ENCODE data around the gene GBA2. TPM values are rescaled to one million over a fixed set of nuclear protein-coding genes. Genes with fewer than 3 reads are reported as not detected.

Gene GBA2
- total RNA-seq, 6 experiments from 2014 or later = 29.5 to 53.7 (median 35.2) TPM

GRCh38 chr9:35741740-35742139, 7.3 kb downstream of the GBA2 start:
- WGBS (ENCODE audit: insufficient coverage, low coverage, low lambda C conversion rate, missing lambda C conversion rate) = 30% methylated on average over 4 of the region's 7 CpGs
- no peak for ATAC-seq

DNA sequence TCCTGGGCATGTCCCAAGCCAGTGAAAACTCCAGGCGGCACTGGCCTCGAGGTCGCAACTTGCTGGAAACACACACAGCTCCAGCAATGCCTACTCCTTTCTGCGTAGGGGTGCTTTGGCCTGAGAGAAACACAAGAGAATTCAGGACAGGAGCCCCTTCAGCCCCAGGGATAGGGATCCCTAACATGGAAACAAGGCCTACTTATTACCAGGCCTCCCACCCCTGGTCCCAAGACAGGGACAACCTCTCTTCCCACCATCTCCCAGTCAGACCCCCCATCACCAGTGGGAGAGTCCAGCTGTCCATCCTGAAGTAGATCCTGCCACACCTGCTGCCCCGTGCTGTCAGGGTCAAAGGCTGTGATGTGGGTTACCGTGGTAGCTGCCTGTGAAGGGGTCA, 8.8 kb downstream of the GBA2 start:
- Histone ChIP-seq H3K4me1 (peaks cover 0 to 6% (median 0%) of the 10 kb centered on the region in 4 donors), H3K4me3 (no peak overlapping the region), H3K27me3 (no peaks in the 10 kb centered on the region), H3K27ac (no peak overlapping the region), H3K9me3 (no peaks in the 10 kb centered on the region), H3K36me3 (peaks cover 8 to 90% (median 47%) of the 10 kb centered on the region in 4 donors)
- ATAC-seq (no peak), DNase-seq (peak in 1 of 3 donors; percentile 38)
- intact Hi-C loops (cut with DNase I) = no loop called here
- no peak for TF ChIP-seq POLR2A (IDR thresholded peaks at IDR 0.05)
- TF ChIP-seq, protein P1, sequence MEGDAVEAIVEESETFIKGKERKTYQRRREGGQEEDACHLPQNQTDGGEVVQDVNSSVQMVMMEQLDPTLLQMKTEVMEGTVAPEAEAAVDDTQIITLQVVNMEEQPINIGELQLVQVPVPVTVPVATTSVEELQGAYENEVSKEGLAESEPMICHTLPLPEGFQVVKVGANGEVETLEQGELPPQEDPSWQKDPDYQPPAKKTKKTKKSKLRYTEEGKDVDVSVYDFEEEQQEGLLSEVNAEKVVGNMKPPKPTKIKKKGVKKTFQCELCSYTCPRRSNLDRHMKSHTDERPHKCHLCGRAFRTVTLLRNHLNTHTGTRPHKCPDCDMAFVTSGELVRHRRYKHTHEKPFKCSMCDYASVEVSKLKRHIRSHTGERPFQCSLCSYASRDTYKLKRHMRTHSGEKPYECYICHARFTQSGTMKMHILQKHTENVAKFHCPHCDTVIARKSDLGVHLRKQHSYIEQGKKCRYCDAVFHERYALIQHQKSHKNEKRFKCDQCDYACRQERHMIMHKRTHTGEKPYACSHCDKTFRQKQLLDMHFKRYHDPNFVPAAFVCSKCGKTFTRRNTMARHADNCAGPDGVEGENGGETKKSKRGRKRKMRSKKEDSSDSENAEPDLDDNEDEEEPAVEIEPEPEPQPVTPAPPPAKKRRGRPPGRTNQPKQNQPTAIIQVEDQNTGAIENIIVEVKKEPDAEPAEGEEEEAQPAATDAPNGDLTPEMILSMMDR (IDR thresholded peaks at IDR 0.05) = no peak
- WGBS (ENCODE audit: insufficient coverage, low coverage, low lambda C conversion rate, missing lambda C conversion rate) = 20% methylated on average over 1 of the region's 6 CpGs

More at GRCh38 chr9:35741740-35742139, 7.3 kb downstream of the GBA2 start:
- intact Hi-C loops (cut with DNase I) = no loop called here
- no peak overlapping the region for H3K4me3 ChIP-seq
- no peaks in the 10 kb centered on the region for H3K9me3 ChIP-seq
- DNase-seq = peak in 1 of 3 donors; percentile 44
- H3K27ac ChIP-seq = no peak overlapping the region
- H3K27me3 ChIP-seq = no peaks in the 10 kb centered on the region
- H3K4me1 ChIP-seq = peaks cover 0 to 17% (median 5%) of the 10 kb centered on the region in 4 donors
- TF ChIP-seq POLR2A (IDR thresholded peaks at IDR 0.05) = no peak
- TF ChIP-seq, protein P1 (IDR thresholded peaks at IDR 0.05) = no peak
- H3K36me3 ChIP-seq = peaks cover 8 to 75% (median 39%) of the 10 kb centered on the region in 4 donors

GRCh38 chr9:35738924-35739323, 10.1 kb downstream of the GBA2 start:
- TF ChIP-seq, protein P1 (IDR thresholded peaks at IDR 0.05) = no peak
- TF ChIP-seq POLR2A (IDR thresholded peaks at IDR 0.05) = no peak
- H3K4me3 ChIP-seq = no peak overlapping the region

DNA sequence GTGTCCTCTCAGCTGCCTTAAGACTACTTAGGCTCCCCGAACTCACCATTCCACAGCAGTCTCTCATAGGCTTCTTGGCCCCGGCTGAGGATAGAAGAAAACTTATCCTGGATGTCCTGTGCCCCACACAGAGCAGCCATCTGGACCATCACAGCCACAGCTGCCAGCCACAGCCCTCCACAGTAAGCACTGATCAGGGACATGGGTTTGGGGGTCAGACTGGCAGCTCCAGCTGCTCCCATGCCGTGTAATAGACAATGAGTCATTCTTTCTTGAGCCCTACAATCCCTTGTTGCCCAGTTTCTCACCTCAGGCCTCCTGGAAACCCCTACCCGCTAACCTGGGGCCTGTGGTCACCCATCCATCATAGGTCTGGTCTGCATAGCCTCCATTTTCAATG, 10.8 kb downstream of the GBA2 start:
- no peak for DNase-seq
- no peak for TF ChIP-seq POLR2A (IDR thresholded peaks at IDR 0.05)
- TF ChIP-seq, protein P1 (IDR thresholded peaks at IDR 0.05) = no peak
- H3K4me3 ChIP-seq = no peak overlapping the region
- intact Hi-C loops (cut with DNase I) = loop anchor here in 1 of 2 donors (5.0 kb wide), 1 partner anchor 41 kb away; no protein-coding TSS in a partner anchor
- no peak overlapping the region for H3K27ac ChIP-seq
- no peaks in the 10 kb centered on the region for H3K27me3 ChIP-seq
- 63% methylated on average over 2 of the region's 4 CpGs for WGBS (ENCODE audit: insufficient coverage, low coverage, low lambda C conversion rate, missing lambda C conversion rate)
- no peaks in the 10 kb centered on the region for H3K9me3 ChIP-seq
- peaks cover 0 to 14% (median 4%) of the 10 kb centered on the region in 4 donors for H3K4me1 ChIP-seq
- H3K36me3 ChIP-seq = peaks cover 0 to 78% (median 42%) of the 10 kb centered on the region in 4 donors
- no peak for ATAC-seq

More at GRCh38 chr9:35738924-35739323, 10.1 kb downstream of the GBA2 start:
- H3K36me3 ChIP-seq = peaks cover 7 to 85% (median 46%) of the 10 kb centered on the region in 4 donors
- H3K27ac ChIP-seq = no peak overlapping the region
- no peak for DNase-seq
- peaks cover 0 to 7% (median under 1%) of the 10 kb centered on the region in 4 donors for H3K4me1 ChIP-seq
- 84% methylated on average over 7 of the region's 7 CpGs for WGBS (ENCODE audit: insufficient coverage, low coverage, low lambda C conversion rate, missing lambda C conversion rate)
- intact Hi-C loops (cut with DNase I) = loop anchor here in 1 of 2 donors (5.0 kb wide), 1 partner anchor 42 kb away; no protein-coding TSS in a partner anchor
- no peak for ATAC-seq
- H3K27me3 ChIP-seq = no peaks in the 10 kb centered on the region
- H3K9me3 ChIP-seq = no peaks in the 10 kb centered on the region

All from right lobe of liver (tissue), 6 donors.